Right lobe of liver (tissue), 4 donors: Measurements from ENCODE around the gene TAS2R50.

Experiments used
- POLR2A ChIP-seq: fragments of 450-650 bp; IDR thresholded peaks from one replicate; pipeline ENCODE4 v1.6.1; 2017; ENCODE audit warnings: antibody characterized with exemption, mild to moderate bottlenecking
- TF ChIP-seq, protein P1 (sequence below), 4 donors: fragments of 200-600 bp in 3 of 4; fragments of 450-650 bp in 1 of 4; IDR thresholded peaks; one replicate each; pipeline versions ENCODE4 v1.5.1 to v1.8.0; 2016 to 2022; ENCODE audit warnings: antibody characterized with exemption in 4 of 4, mild to moderate bottlenecking in 2 of 4
- donor health status: DM: no; HTN: no; CAD: no.
- donor health status: DM: no; HTN: no; CAD: no.
- donor health status: DM: no; HTN: yes; CAD: no.

DNA sequence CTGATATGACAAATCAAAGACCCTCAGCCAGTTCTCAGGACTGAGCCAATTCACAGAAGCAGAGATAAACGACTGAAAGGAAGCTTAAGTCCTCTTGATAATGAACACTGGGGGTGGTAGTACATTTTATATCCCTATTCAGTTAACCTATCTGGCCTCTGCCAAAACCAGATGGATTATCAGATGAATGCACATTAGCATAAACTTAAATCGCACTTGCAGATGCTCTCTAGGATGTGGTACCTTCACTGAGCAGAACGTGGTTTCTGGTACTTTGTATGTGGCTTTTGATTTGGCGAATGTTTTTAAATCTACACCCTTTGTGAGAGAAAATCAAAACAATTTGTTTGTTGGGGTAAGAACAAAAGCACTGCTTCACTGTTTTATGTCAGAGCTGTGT is 26.5 kb downstream of the TAS2R50 start:
- TF ChIP-seq, protein P1, sequence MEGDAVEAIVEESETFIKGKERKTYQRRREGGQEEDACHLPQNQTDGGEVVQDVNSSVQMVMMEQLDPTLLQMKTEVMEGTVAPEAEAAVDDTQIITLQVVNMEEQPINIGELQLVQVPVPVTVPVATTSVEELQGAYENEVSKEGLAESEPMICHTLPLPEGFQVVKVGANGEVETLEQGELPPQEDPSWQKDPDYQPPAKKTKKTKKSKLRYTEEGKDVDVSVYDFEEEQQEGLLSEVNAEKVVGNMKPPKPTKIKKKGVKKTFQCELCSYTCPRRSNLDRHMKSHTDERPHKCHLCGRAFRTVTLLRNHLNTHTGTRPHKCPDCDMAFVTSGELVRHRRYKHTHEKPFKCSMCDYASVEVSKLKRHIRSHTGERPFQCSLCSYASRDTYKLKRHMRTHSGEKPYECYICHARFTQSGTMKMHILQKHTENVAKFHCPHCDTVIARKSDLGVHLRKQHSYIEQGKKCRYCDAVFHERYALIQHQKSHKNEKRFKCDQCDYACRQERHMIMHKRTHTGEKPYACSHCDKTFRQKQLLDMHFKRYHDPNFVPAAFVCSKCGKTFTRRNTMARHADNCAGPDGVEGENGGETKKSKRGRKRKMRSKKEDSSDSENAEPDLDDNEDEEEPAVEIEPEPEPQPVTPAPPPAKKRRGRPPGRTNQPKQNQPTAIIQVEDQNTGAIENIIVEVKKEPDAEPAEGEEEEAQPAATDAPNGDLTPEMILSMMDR (IDR thresholded peaks at IDR 0.05) = no peak
- TF ChIP-seq POLR2A = no peak
